ENCODE results near the gene TST.

The TST gene

GRCh38 chr22:37019309-37020191, at the start of gene TST, which contains the start of gene MPST:
TSS of gene TST (minus strand) at chr22:37019447. CDS start at chr22:37018732, 715 bp downstream.
TSS of gene MPST (plus strand) at chr22:37019742. CDS start at chr22:37019837, 95 bp downstream.
- DNase-seq = no peak

GRCh38 chr22:37068859-37069258, 49.6 kb upstream of the TST start:
- DNase-seq = no peak

- DNase-seq = no peak
Observed at GRCh38 chr22:37067428-37067827, 48.2 kb upstream of the TST start.

DNA sequence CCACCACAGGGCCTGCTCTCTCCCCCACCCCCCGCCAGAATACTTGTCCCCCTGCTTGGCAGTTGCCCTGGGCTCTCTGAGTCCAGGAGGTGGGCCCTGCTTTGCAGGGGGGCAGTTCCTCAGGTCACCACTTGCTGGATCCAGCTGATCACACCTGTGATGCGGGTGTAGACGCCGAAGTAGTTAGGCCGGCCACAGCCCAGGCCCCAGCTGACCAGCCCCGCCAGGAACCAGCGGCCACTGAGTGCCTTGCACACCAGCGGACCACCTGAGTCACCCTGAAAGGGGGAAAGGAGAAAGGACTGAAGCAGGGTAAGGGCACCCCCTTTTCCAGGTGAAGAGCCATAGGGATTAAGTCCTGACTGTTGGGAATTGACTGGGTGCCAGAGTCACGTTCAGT, 46.7 kb upstream of the TST start:
- no peak for DNase-seq

DNA sequence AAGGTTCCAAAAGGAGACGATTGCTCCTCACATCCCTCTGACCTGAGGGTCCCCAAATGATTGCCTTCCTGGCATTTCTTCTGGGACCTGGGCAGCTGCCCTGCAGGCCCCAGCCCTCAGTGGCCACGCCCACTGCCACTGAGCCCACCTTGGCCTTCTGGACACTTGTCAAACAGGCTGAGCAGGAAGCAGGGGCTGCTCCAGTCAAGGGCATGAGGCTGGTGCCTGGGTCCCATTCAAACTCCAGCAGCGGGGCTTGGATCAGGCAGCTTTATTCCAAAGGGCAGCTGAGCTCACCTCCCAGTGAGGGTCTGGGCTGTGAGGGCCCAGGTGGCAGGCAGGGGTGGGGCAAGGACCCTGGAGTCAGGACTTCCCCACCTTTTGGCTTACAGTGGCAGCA, 45.9 kb upstream of the TST start:
- DNase-seq = no peak

- no peak for DNase-seq
Observed at GRCh38 chr22:37064553-37064952, 45.3 kb upstream of the TST start.

DNA sequence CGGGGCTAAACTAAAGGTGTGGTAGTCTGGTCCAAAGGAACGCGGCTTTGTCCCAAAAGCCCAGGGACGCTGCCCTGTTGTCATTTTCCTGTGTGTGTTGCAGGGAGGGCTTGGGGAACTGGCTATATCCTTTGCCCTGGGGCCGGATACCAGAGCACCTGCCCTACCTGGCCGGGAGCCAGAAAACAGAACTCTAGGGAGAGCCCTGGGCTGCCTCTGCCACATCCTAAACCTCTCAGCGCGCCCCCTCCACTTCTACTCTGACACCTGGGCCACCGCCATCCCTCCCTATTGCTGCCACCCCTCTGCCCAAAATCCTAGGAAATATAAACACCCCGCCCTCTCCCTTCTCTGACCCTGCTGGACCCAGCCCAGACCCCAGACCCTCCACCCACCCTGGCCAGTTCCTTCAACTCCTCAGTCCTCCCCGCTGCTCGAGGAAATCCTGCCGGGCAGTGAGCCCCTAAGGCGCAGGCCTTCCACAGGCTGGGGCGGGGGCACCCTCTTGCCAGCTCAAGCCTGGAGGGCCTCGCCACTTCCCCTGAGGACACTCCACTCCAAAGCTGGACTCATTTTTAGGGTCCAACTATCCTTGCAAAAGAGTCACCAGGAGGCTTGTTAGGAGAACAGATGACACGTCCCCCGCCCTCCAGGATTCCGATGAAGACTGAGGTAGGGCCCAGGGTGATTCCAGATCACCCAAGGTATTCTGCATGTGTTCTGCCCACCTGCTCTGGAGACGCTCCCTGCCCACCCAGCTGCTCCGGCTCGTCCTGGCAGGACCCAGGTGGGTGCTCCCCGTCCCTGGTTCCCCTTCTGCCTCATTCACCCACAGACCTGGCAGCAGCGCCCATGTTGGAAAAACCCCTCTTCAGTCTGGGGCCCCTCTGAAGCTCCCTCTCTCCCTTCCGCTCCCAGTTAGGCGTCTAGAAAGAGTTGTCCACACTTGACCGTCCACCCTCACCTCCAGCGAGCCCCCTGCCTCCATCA, 44.5 kb upstream of the TST start:
- no peak for DNase-seq

DNA sequence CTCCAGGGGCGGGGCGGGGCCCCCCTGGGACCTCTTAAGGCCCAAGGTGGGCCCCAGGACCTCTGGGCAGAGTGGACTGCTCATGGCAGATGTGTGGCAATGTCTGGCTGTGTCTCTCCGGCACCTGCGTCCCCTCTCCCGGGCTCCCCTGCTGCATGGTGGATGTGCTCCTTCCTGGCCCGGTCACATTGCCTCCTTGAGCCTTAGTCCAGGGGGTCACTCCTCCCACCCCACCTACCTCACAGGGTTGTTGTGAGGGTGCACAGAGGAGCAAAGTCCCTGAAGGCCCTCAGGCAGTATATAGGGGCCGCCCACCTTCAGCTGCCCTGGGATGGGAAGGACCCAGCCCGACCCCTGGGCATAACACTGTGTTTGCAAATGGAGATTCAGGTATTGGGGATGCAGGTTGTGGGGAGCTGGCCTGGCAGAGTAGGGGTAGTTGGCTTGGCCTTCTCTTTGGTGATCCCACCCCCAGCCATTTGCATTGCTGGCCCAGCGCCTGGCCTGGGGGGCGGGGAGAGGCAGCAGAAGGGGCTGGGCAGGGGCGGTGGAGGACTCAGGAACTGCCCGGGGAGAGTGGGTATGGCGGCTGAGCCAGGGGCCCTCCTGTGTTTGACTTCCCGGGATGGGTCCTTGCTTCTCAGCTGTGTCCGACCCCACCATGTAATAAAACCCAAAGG, 43.6 kb upstream of the TST start:
- no peak for DNase-seq

DNA sequence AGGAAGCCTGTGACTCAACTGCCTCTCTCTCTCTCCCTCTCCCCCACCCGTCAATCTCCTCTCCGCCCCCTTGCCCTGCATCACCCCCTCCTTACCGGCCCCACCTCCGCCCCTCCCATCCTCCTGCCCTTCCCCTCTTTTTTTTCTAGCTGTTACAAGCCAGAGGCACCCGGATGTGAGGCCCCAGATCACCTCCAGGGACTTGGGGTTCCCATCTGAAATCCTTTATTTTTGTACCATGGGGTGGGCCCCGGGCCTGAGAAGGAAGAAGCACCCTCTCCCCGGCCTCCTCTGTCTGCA, 43.1 kb upstream of the TST start:
- no peak for DNase-seq

DNA sequence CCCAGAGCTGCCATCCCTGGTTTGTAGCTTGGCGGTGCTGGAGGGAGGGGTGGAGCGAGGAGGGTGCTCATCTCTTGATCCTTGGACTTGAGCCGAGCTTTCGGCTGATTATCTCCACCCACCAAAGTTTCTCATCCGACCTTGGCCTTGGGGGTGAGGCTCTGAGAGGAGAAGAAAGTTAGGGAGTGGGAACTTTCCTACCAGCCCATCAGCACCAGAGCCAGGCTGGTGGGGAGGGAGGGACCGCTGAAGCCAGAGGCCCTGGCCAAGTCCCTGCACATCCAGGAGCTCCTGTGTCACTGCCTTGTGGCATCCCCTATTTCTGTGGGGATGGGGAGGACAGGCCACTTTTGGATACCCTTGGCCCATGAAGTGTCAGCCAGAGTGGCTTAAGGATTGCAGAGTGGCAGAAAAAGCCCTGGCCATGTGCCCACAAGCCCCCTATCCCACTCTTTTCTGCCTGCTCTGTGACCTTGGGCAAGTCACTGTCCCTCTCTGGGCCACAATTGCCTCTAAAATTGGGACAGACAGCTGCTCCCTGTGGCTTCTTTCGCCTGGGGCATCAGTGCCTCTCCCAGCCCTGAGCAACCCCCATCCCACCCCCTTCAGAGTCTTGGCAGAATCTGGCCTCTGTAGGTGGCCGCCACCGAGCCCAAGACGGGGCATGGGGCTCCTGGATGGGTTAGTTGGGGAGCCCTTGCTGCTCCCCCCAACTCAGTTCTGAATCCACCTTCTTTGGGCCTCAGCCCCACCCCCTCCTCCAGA, 42.5 kb upstream of the TST start:
- DNase-seq = no peak

GRCh38 chr22:37060801-37061610, 41.8 kb upstream of the TST start:
- DNase-seq = no peak

GRCh38 chr22:37059876-37060449, 40.7 kb upstream of the TST start:
- DNase-seq = no peak

- no peak for DNase-seq
Observed at GRCh38 chr22:37058917-37059701, 39.9 kb upstream of the TST start.

GRCh38 chr22:37057796-37058510, 38.7 kb upstream of the TST start:
- DNase-seq = no peak

- no peak for DNase-seq
Observed at GRCh38 chr22:37057226-37057625, 38.0 kb upstream of the TST start.

- DNase-seq = no peak
Observed at GRCh38 chr22:37056246-37056645, 37.0 kb upstream of the TST start.

GRCh38 chr22:37054600-37055365, 35.5 kb upstream of the TST start:
- no peak for DNase-seq

- no peak for DNase-seq
Observed at GRCh38 chr22:37054056-37054395, 34.8 kb upstream of the TST start.
